HG02588 (cell line): ENCODE data around the gene STAU1.
A peak's percentile ranks its signal among the peaks of the same experiment; 100 is the strongest.
"Not testable (repeated sequence)": the region's sequence is repeated elsewhere in the genome, so short reads cannot be mapped to it uniquely, and the experiment has no call there.

Experiments used
- ATAC-seq: cut with Tn5 transposase; IDR thresholded peaks from one replicate; pipeline ENCODE4 v1.9.1; 2021; ENCODE audit warnings: mild to moderate bottlenecking, moderate library complexity; ENCODE audit not compliant: unreplicated experiment

Gene STAU1

GRCh38 chr20:49187851-49188641 lies at the start of gene STAU1:
Gene STAU1 (minus strand): TSS chr20:49188334. CDS start chr20:49166201, 22,133 bp downstream.
- peak; percentile 89 for ATAC-seq

GRCh38 chr20:49237531-49237930 lies 49.4 kb upstream of the STAU1 start:
- no peak for ATAC-seq

- ATAC-seq, result no peak
Measured at GRCh38 chr20:49236301-49236700, 48.2 kb upstream of the STAU1 start.

DNA sequence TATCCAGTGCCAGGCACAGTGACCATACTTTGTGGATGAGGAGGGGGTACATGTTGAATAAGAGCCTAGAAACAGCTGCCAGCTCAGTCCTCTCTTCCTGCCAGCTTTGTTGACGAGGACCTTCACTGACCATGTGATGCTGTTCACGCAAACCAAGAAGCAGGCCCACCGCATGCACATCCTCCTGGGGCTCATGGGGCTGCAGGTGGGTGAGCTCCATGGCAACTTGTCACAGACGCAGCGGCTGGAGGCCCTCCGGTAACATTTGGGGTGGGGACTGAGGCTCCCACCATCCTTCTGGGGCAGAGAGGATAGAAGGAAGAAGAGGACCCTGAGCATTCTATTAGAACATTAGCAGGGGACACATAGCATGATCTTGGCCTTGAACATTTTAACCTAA lies 46.7 kb upstream of the STAU1 start:
- ATAC-seq, result no peak

GRCh38 chr20:49233226-49233625 lies 45.1 kb upstream of the STAU1 start:
- no peak for ATAC-seq

GRCh38 chr20:49231471-49231870 lies 43.3 kb upstream of the STAU1 start:
- ATAC-seq, result no peak

GRCh38 chr20:49230561-49231133 lies 42.5 kb upstream of the STAU1 start:
- no peak for ATAC-seq

GRCh38 chr20:49230021-49230420 lies 41.9 kb upstream of the STAU1 start:
- no peak for ATAC-seq

- no peak for ATAC-seq
Measured at GRCh38 chr20:49229381-49229780, 41.2 kb upstream of the STAU1 start.

GRCh38 chr20:49228676-49229075 lies 40.5 kb upstream of the STAU1 start:
- ATAC-seq, result no peak

DNA sequence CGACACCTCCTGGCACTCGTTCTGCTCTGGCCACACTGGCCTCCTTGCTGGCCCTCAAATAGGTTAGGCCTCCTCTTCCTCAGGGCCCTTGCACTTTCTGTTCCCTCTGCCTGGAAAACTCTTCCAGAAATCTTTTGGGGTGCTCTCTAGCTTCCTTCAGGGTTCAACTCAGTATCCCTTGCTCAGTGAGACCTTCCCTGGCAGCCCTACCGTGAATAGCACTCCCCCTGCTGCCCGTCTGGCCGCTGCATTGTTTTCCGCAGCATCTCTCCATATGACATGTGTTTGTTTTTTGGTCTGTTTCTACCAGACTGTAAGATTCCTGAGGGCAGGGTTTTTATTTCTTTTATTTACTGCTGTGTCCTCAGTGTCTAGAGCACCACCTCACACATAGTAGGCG lies 37.8 kb upstream of the STAU1 start:
- no peak for ATAC-seq

DNA sequence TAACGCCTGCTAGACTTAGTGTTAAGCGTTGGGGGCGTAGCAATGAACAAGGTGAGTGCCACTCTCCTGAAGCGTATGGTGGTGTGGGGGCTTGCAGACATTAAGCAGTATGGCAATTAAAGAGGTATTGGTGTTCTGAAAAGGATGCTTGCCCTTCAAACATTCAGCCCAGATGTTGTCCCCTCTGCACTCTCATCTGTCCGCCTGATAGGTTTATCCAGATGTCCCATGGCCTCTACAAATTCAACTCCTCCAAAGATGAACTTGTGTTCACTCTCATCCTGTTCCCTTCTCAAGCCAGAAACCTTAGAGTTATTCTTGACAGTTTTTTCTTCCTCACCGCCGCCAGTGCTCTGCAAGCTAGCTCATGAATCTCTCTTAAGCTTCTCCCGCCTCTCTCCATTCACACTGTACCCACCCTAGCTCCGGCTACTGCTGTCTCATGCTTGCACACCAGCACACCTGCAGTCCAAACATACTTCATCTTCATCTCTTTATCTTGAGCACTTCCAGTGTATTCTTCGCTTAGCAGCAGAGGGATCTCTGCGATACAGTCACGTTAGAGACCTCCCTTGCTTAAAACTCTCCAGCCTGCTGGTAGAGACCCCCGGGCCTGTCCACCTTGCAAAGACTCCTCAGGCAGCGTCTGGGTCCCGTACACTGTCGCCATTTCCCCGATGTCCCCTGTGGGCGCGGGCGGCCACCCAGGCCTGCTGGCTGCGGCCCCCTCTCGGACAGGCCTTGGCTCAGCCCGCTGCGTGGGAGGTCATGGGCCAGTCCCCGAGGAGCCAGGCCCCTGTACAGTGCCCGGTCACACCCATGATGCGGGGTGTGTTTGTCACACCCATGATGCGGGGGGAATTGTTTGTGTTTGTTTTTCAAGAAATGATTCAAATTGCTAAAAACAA lies 32.0 kb upstream of the STAU1 start:
- no peak for ATAC-seq

GRCh38 chr20:49219091-49219923 lies 31.2 kb upstream of the STAU1 start, which contains the start of gene DDX27:
Gene DDX27 (plus strand): TSS chr20:49219416. CDS start chr20:49219449, 33 bp downstream.
- ATAC-seq, result peak; percentile 86

- not testable (repeated sequence) for ATAC-seq
Measured at GRCh38 chr20:49218739-49219090, 30.6 kb upstream of the STAU1 start.

GRCh38 chr20:49216991-49217578 lies 29.0 kb upstream of the STAU1 start:
- ATAC-seq, result no peak

- no peak for ATAC-seq
Measured at GRCh38 chr20:49215232-49215631, 27.1 kb upstream of the STAU1 start.

- no peak for ATAC-seq
Measured at GRCh38 chr20:49214571-49214970, 26.4 kb upstream of the STAU1 start.

- no peak for ATAC-seq
Measured at GRCh38 chr20:49210757-49211110, 22.6 kb upstream of the STAU1 start.

GRCh38 chr20:49210101-49210756 lies 22.1 kb upstream of the STAU1 start:
- ATAC-seq, result no peak

DNA sequence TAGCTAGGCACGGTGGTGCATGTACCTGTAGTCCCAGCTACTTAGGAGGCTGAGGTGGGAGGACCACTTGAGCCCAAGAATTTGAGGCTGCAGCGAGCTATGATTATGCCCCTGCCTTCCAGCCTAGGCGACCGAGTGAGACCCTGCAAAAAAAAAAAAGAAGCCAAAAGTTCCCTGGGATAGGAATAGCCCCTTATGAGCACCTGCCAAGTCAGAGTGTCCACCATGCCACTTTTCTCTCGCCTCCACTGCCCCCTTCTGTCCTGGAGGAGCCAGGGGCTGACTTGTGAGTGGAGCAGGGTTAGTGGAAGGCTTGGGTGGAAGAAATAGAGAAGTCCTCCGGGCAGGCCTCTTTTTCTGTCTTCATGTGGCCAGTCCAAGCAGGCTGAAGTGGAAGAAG lies 18.9 kb upstream of the STAU1 start:
- ATAC-seq, result no peak
